Astrocyte of the spinal cord (primary cell): Measurements from ENCODE around the gene TEPSIN.

Source experiments
- DNase-seq: peaks from one replicate; pipeline ENCODE4 v3.0.0; 2011; ENCODE audit warnings: low read depth, low spot score
- H3K4me3 ChIP-seq: 2 replicates; pipeline ENCODE4 v1.5.1; 2011; ENCODE audit warnings: low read depth, mild to moderate bottlenecking, low read length, moderate library complexity
- CTCF ChIP-seq: IDR thresholded peaks from 2 replicates; pipeline ENCODE4 v1.5.1; 2012; ENCODE audit warnings: low read depth, mild to moderate bottlenecking, low read length, inconsistent platforms
- in situ Hi-C: cut with HindIII; loops from 2 replicates; pipeline ENCODE4 v1.10.0; 2017; ENCODE audit warnings: low sequenced_read_pairs

The TEPSIN gene

GRCh38 chr17:81277421-81277820 lies 38.6 kb upstream of the TEPSIN start:
- in situ Hi-C loops = no loop called here
- no peak for TF ChIP-seq CTCF
- DNase-seq = no peak
- no peak overlapping the region for H3K4me3 ChIP-seq

DNA sequence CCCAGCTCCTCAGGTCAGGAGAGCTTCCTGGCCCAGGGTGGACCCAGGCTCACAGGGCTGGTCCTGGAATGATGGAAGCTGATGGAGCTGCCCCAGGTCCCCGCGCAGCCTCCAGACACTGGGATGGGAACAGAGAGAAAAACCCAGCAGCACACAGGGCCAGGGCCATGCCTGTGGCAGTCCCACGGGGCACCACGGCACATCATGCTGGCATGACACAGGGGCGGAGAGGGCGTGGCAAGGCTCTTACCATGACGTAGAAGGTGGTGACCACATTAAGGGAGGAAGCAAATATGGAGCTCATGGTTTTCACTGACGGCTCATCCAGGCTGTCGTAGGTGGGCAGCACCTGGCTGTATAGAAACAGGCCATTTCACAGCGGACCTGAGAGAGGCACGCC lies 37.9 kb upstream of the TEPSIN start:
- in situ Hi-C loops = no loop called here
- no peak for DNase-seq
- H3K4me3 ChIP-seq = no peak overlapping the region
- no peak for TF ChIP-seq CTCF

DNA sequence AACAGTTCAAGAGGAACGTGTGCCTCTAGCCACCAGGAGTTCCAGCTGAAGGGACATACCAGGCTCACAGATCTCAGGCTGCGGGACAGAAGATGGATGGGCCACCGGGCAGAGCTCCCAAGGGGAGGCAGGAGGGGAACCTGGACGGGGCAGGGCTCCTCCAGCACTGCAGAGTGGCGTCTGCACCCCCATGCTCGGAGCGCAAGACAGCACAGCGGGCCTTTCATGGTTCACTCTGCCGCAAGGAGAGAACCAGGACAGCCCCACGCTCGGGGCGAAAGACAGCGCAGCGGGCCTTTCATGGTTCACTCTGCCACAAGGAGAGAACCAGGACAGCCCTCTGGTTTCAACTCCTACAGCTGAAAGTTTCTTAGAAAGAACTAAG lies 35.6 kb upstream of the TEPSIN start:
- no peak overlapping the region for H3K4me3 ChIP-seq
- DNase-seq = no peak
- in situ Hi-C loops = no loop called here
- TF ChIP-seq CTCF = no peak

DNA sequence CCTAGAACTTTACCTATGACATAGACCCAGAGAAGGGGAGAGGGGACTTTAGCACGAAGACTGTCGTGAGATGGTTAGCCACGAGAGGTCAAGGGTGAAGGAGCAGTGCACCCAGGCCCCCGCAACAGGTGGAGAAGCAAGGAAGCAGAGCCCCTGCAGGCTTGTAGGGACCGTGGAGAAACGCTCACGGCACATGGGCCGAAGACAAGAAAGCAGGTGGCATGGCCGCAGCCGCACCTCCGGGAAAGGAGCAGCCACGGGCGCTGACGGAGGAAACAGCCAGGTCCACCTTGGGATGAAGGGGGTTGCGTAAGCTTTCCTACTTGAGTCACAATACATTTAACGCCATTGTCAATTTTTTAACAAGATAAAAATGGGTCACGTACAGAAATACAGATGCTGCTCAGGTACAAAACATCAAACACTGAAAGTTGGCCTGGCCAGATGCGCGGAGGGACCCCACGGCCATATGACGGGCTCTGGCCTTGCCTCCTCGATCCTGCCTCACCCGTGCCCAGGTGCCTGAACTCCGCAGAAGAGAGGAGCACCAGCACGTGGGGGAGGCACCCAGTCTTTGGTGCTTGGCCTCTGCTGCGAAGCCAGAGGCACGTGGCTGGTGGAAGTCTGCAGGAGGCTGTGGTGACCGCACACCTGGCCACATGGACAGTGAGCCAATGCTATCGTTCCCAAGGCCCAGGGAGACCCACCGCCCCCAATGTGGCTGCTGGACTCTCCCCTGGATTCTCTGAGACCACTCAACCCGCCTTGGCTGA lies 35.0 kb upstream of the TEPSIN start:
- DNase-seq = no peak
- in situ Hi-C loops = no loop called here
- TF ChIP-seq CTCF = no peak
- no peak overlapping the region for H3K4me3 ChIP-seq

DNA sequence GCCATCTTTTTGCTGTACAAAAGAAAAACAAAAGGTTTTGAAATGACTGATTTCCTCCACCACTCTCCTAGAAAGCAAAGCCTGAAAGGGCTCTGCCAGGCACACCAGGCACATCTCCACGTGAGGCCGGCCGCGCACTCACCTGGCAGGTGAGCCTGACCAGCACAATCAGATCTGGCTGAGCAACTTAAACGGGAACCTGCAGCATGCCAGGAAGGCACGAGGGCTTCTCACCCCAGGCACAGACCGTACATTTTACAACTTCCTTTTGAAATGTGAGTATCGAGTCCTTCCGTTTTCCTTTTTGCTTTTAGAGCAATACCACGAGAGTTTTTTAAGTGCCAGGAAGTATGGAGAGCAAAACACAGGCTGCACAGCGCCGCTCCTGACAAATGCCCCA lies 33.8 kb upstream of the TEPSIN start:
- no peak for TF ChIP-seq CTCF
- no peak for DNase-seq
- no peak overlapping the region for H3K4me3 ChIP-seq
- in situ Hi-C loops = no loop called here

DNA sequence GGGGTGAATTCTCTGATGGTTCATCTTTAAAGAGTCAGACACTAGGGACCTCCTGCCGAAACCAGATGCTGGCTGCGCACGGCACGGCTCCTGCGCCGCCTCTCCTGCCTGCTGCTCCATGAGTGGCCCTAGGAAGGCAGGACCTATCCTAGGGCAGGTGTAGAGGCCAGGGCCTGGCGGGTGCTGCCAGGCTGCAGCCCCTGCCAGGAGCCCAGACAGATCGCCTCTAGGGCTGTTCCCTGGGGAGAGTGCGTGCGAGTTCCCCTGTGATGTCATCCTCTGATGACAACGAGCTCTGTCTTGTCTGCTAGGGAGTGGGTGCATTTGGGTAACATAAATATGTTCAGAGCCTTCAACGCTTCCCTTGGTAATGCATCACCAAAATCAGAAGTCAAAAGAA lies 32.4 kb upstream of the TEPSIN start:
- no peak for DNase-seq
- in situ Hi-C loops = no loop called here
- TF ChIP-seq CTCF = no peak
- no peak overlapping the region for H3K4me3 ChIP-seq
